ENCODE results near the gene TTLL11. TPM values are rescaled to one million over a fixed set of nuclear protein-coding genes. Genes with fewer than 3 reads are reported as not detected.

The TTLL11 gene
- polyA plus RNA-seq, 1 of the 3 experiments (the other 2 are of a cell fraction): 6.8 TPM

GRCh38 chr9:122028089-122028488 lies 65.0 kb downstream of the TTLL11 start:
- Histone ChIP-seq H3K4me2 (no peak overlapping the region), H3F3A (replicated peaks; ENCODE audit: insufficient read depth) (peaks cover 13% of the 10 kb centered on the region), H3K9ac (no peak overlapping the region), H3K4me3 (ENCODE audit: low read depth in 2 of 2, low read length in 1 of 2) (no peak overlapping the region), H4K20me1 (ENCODE audit: insufficient read depth) (no peaks in the 10 kb centered on the region), H3K27me3 (ENCODE audit: insufficient read depth) (no peaks in the 10 kb centered on the region), H3K9me2 (no peaks in the 10 kb centered on the region), H3K27ac (ENCODE audit: low read depth in 2 of 2, low read length in 1 of 2) (no peak overlapping the region), H3K9me3 (no peaks in the 10 kb centered on the region), H3K36me3 (replicated peaks in 1 of 2; ENCODE audit: control insufficient read depth in 1 of 2, insufficient read depth in 2 of 2, low read length in 1 of 2) (peaks cover 0 to 26% of the 10 kb centered on the region in 2 experiments), H3K4me1 (ENCODE audit: control insufficient read depth in 1 of 2, insufficient read depth in 2 of 2, low read depth in 1 of 2, low read length in 1 of 2) (no peaks in the 10 kb centered on the region; a peak in 1 of 4 replicates), H2AFZ (ENCODE audit: low read depth) (no peak overlapping the region), H3K79me2 (ENCODE audit: insufficient read depth) (no peaks in the 10 kb centered on the region)
- no peak for TF ChIP-seq GATA2 (CRISPR knock-in tag; IDR thresholded peaks at IDR 0.05)
- no peak for TF ChIP-seq CTCF (IDR thresholded peaks at IDR 0.05)
- no peak for TF ChIP-seq USF1 (IDR thresholded peaks at IDR 0.05; ENCODE audit: borderline replicate concordance, low read depth)
- TF ChIP-seq TAF1 (IDR thresholded peaks at IDR 0.05; ENCODE audit: borderline replicate concordance, low read depth, low read length): no peak
- TF ChIP-seq MEF2A (IDR thresholded peaks at IDR 0.05; ENCODE audit: borderline replicate concordance, low read depth): no peak
- no peak for TF ChIP-seq TEAD4 (IDR thresholded peaks at IDR 0.05; ENCODE audit: borderline replicate concordance, insufficient read depth)
- TF ChIP-seq MAX (IDR thresholded peaks at IDR 0.05; ENCODE audit: low read depth): no peak
- TF ChIP-seq JUND (IDR thresholded peaks at IDR 0.05): no peak
- no peak for TF ChIP-seq ELF1 (IDR thresholded peaks at IDR 0.05)
- CTCF ChIA-PET: interaction anchor here (1.3 kb wide), 1 partner anchor 43 kb away, joined by 3 read pairs; no protein-coding TSS in a partner anchor
- POLR2A ChIA-PET: no interaction called here
- WGBS (ENCODE audit: low lambda C conversion rate): 93% methylated on average over 1 of the region's 1 CpG
- no peak for DNase-seq

- H3K9me2 ChIP-seq: no peaks in the 10 kb centered on the region
- WGBS (ENCODE audit: low lambda C conversion rate): 81% methylated on average over 2 of the region's 2 CpGs
- no peaks in the 10 kb centered on the region for H3F3A ChIP-seq (replicated peaks; ENCODE audit: insufficient read depth)
- H3K36me3 ChIP-seq (replicated peaks in 1 of 2; ENCODE audit: control insufficient read depth in 1 of 2, insufficient read depth in 2 of 2, low read length in 1 of 2): peaks cover 0 to 15% of the 10 kb centered on the region in 2 experiments
- no peak for DNase-seq
- no peaks in the 10 kb centered on the region for H3K9me3 ChIP-seq
- H3K9ac ChIP-seq: no peak overlapping the region
- TF ChIP-seq FOXM1 (IDR thresholded peaks at IDR 0.05; ENCODE audit: low read depth): no peak
- no peak for TF ChIP-seq CHD2 (IDR thresholded peaks at IDR 0.05; ENCODE audit: low read length, partially characterized antibody)
- TF ChIP-seq FOSL2 (IDR thresholded peaks at IDR 0.05; ENCODE audit: borderline replicate concordance, low read depth): no peak
- no peak for TF ChIP-seq USF1 (IDR thresholded peaks at IDR 0.05; ENCODE audit: borderline replicate concordance, low read depth)
- TF ChIP-seq GATA2 (CRISPR knock-in tag; IDR thresholded peaks at IDR 0.05): no peak
- TF ChIP-seq TCF12 (IDR thresholded peaks at IDR 0.05): no peak
- TF ChIP-seq EP300 (IDR thresholded peaks at IDR 0.05; ENCODE audit: borderline replicate concordance in 1 of 2, low read depth in 1 of 2, low read length in 1 of 2): no peak
- TF ChIP-seq NRF1 (IDR thresholded peaks at IDR 0.05; ENCODE audit: low read depth, low read length): no peak
- no peak for TF ChIP-seq RXRA (IDR thresholded peaks at IDR 0.05; ENCODE audit: borderline replicate concordance, low read depth)
- TF ChIP-seq ZBTB33 (IDR thresholded peaks at IDR 0.05; ENCODE audit: borderline replicate concordance, low read depth): no peak
- no peak for TF ChIP-seq NFIC (IDR thresholded peaks at IDR 0.05; ENCODE audit: borderline replicate concordance)
- no peak for TF ChIP-seq MEF2A (IDR thresholded peaks at IDR 0.05; ENCODE audit: borderline replicate concordance, low read depth)
- no peak for TF ChIP-seq RAD21 (IDR thresholded peaks at IDR 0.05; ENCODE audit: low read length)
- no peak for TF ChIP-seq RCOR1 (IDR thresholded peaks at IDR 0.05; ENCODE audit: low read length)
- no peak for TF ChIP-seq RFX5 (IDR thresholded peaks at IDR 0.05; ENCODE audit: low read length)
- H2AFZ ChIP-seq (ENCODE audit: low read depth): no peak overlapping the region
- H3K79me2 ChIP-seq (ENCODE audit: insufficient read depth): no peaks in the 10 kb centered on the region
- H4K20me1 ChIP-seq (ENCODE audit: insufficient read depth): no peaks in the 10 kb centered on the region
- no peak overlapping the region for H3K27ac ChIP-seq (ENCODE audit: low read depth in 2 of 2, low read length in 1 of 2)
- H3K4me1 ChIP-seq (ENCODE audit: control insufficient read depth in 1 of 2, insufficient read depth in 2 of 2, low read depth in 1 of 2, low read length in 1 of 2): no peaks in the 10 kb centered on the region
- CTCF ChIA-PET: interaction anchor here (1.0 to 1.2 kb wide), 3 partner anchors 10 to 104 kb away, joined by 3 read pairs; no protein-coding TSS in a partner anchor
- POLR2A ChIA-PET: no interaction called here
- no peaks in the 10 kb centered on the region for H3K27me3 ChIP-seq (ENCODE audit: insufficient read depth)
- no peak overlapping the region for H3K4me3 ChIP-seq (ENCODE audit: low read depth in 2 of 2, low read length in 1 of 2)
- no peak overlapping the region for H3K4me2 ChIP-seq
Observed at GRCh38 chr9:122020398-122020797, 72.7 kb downstream of the TTLL11 start.

Measured in SK-N-SH (cell line).